Fibroblast of lung (primary cell): ENCODE data around the gene FRMD4A. TPM values are rescaled to one million over a fixed set of nuclear protein-coding genes. Genes with fewer than 3 reads are reported as not detected.

Source experiments
- DNase-seq, 2 donors: peaks; one replicate each; pipeline versions ENCODE4 v3.0.0 to v3.0.0-alpha.2; 2010; ENCODE audit warnings: low read depth in 2 of 2
- H2AFZ ChIP-seq: 2 replicates; pipeline ENCODE4 v1.5.1; 2012; ENCODE audit warnings: low read length, control low read depth, inconsistent platforms
- H3K27ac ChIP-seq: 2 replicates; pipeline ENCODE4 v1.5.1; 2011; ENCODE audit warnings: low read length, control low read depth; ENCODE audit not compliant: insufficient read depth
- H3K27me3 ChIP-seq: 2 replicates; pipeline ENCODE4 v1.5.1; 2011; ENCODE audit warnings: mild to moderate bottlenecking, low read length; ENCODE audit not compliant: control insufficient read depth, insufficient read depth
- H3K36me3 ChIP-seq: 2 replicates; pipeline ENCODE4 v1.5.1; 2011; ENCODE audit warnings: low read length; ENCODE audit not compliant: control insufficient read depth, insufficient read depth
- H3K4me1 ChIP-seq: 2 replicates; pipeline ENCODE4 v1.5.1; 2011; ENCODE audit warnings: low read length; ENCODE audit not compliant: control insufficient read depth, insufficient read depth; ENCODE audit errors: extremely low read depth
- H3K4me2 ChIP-seq: 2 replicates; pipeline ENCODE4 v1.5.1; 2011; ENCODE audit warnings: low read length, control low read depth; ENCODE audit not compliant: insufficient read depth; ENCODE audit errors: extremely low read depth
- H3K4me3 ChIP-seq, 4 experiments: fragments of 200-600 bp in 1 of 4; sonication (generic) in 1 of 4; replicated peaks in 1 of 4; 2 replicates each; pipeline ENCODE4 v1.5.1; 2011 to 2016; ENCODE audit warnings: low read length in 4 of 4, low read depth in 3 of 4, mild to moderate bottlenecking in 3 of 4, control low read depth in 2 of 4, inconsistent platforms in 1 of 4, mixed read lengths in 1 of 4; ENCODE audit not compliant: insufficient read depth in 1 of 4; ENCODE audit errors: control extremely low read depth in 1 of 4
- H3K79me2 ChIP-seq: 2 replicates; pipeline ENCODE4 v1.5.1; 2012; ENCODE audit warnings: mild to moderate bottlenecking, low read length, inconsistent platforms; ENCODE audit not compliant: control insufficient read depth, insufficient read depth
- H3K9ac ChIP-seq: 2 replicates; pipeline ENCODE4 v1.5.1; 2011; ENCODE audit warnings: mild to moderate bottlenecking, low read length, control low read depth; ENCODE audit not compliant: insufficient read depth
- H3K9me3 ChIP-seq: 2 replicates; pipeline ENCODE4 v1.5.1; 2012; ENCODE audit warnings: low read depth, low read length; ENCODE audit not compliant: control insufficient read depth, insufficient read depth
- H4K20me1 ChIP-seq: 2 replicates; pipeline ENCODE4 v1.5.1; 2011; ENCODE audit warnings: low read length; ENCODE audit not compliant: control insufficient read depth, insufficient read depth; ENCODE audit errors: extremely low read depth
- EZH2 ChIP-seq: IDR thresholded peaks from 2 replicates; pipeline ENCODE4 v1.5.1; 2012; ENCODE audit warnings: low read length, control low read depth, mild to moderate bottlenecking; ENCODE audit errors: missing control alignments
- polyA plus RNA-seq, 2 donors: library from polyadenylated mRNA; depleted of rRNA in 1 of 2; stranded (reverse) in 1 of 2; unstranded in 1 of 2; fragments of >200 nt; gene quantifications; 2 replicates each; pipeline ENCODE4 v1.2.1, GENCODE V29; 2011 to 2012; ENCODE audit warnings: missing spikeins in 1 of 2
- total RNA-seq: library from RNA; depleted of rRNA; stranded (reverse); fragments of >200 nt; gene quantifications from 2 replicates; pipeline ENCODE4 v1.2.1, GENCODE V29; 2014
- TF ChIP-seq, protein P1 (sequence below), 2 donors: IDR thresholded peaks in 1 of 2; conservative IDR thresholded peaks in 1 of 2; 1 replicate in 1 of 2; 2 replicates in 1 of 2; pipeline ENCODE4 v1.5.1; 2011 to 2012; ENCODE audit warnings: low read length in 2 of 2, control low read depth in 1 of 2, inconsistent platforms in 1 of 2, low read depth in 1 of 2, mild to moderate bottlenecking in 1 of 2

Gene FRMD4A
- total and polyA plus RNA-seq, 2 donors (not counting 1 experiment from before 2014, with no cell fraction given) = 26.9 to 63.6 TPM

DNA sequence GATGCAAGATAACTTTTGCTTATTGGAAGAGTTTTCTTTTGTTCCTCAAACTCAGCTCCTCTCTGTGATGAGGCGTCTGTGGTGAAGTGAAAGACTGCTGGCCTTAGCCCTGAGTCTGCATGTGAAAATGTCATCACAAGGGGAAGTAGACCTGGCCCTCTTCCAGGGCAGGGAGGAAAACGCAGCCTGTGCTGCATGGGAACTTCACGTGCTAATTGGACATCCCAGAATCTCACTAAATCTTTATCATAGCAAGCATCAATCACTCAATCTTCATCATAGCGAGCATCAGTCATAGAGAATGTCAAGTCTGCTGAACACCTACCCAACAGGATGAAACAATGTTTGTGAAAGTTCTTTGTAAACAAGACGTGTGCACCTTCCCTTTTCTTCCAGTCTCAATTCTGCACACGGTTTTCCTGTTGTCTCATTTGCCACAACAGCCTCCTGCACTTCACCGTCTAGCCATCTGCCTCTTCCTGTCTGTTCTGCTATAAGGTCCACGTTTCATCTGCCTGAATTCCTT is 314.6 kb downstream of the FRMD4A start:
- Histone ChIP-seq H3K4me3 (no peak overlapping the region), H4K20me1 (no peaks in the 10 kb centered on the region), H3K36me3 (no peaks in the 10 kb centered on the region), H3K9ac (no peak overlapping the region), H3K4me2 (no peak overlapping the region), H2AFZ (no peak overlapping the region), H3K27me3 (peaks cover 3% of the 10 kb centered on the region), H3K79me2 (no peaks in the 10 kb centered on the region), H3K4me1 (no peaks in the 10 kb centered on the region), H3K27ac (no peak overlapping the region), H3K9me3 (no peaks in the 10 kb centered on the region)
- TF ChIP-seq, protein P1, sequence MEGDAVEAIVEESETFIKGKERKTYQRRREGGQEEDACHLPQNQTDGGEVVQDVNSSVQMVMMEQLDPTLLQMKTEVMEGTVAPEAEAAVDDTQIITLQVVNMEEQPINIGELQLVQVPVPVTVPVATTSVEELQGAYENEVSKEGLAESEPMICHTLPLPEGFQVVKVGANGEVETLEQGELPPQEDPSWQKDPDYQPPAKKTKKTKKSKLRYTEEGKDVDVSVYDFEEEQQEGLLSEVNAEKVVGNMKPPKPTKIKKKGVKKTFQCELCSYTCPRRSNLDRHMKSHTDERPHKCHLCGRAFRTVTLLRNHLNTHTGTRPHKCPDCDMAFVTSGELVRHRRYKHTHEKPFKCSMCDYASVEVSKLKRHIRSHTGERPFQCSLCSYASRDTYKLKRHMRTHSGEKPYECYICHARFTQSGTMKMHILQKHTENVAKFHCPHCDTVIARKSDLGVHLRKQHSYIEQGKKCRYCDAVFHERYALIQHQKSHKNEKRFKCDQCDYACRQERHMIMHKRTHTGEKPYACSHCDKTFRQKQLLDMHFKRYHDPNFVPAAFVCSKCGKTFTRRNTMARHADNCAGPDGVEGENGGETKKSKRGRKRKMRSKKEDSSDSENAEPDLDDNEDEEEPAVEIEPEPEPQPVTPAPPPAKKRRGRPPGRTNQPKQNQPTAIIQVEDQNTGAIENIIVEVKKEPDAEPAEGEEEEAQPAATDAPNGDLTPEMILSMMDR (conservative IDR thresholded peaks at IDR 0.05 in 1 of 2, IDR thresholded peaks at IDR 0.05 in 1 of 2; ENCODE audit: low read depth in 1 of 2, low read length in 2 of 2) = no peak
- no peak for TF ChIP-seq EZH2
- peak; percentile 40 for DNase-seq

DNA sequence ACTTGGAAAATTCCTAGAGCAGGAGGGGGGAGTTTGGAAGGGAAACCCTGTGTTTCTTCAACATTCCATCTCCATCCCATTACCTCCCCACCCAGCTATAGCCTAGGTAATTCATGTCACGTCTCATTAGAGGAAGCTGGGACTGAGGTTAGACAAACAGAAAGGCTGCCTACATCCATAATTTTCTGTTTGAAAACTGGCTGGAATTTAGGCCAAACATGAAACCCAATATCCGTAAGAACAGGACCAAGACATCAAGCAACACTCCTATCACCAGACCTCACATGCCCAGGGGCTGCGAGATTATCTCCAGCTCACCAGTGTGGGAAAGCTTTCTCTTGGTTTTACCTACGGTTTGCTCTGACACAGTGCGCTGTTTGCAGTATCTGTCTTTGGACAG is 316.3 kb downstream of the FRMD4A start:
- TF ChIP-seq, protein P1 (conservative IDR thresholded peaks at IDR 0.05 in 1 of 2, IDR thresholded peaks at IDR 0.05 in 1 of 2; ENCODE audit: low read depth in 1 of 2, low read length in 2 of 2) = no peak
- TF ChIP-seq EZH2 = no peak
- peak in 1 of 2 donors; percentile 18 for DNase-seq
- H3K27ac ChIP-seq = no peak overlapping the region
- H3K27me3 ChIP-seq = peaks cover 3% of the 10 kb centered on the region
- no peaks in the 10 kb centered on the region for H3K36me3 ChIP-seq
- no peak overlapping the region for H3K4me2 ChIP-seq
- H4K20me1 ChIP-seq = no peaks in the 10 kb centered on the region
- no peaks in the 10 kb centered on the region for H3K79me2 ChIP-seq
- peaks cover 7% of the 10 kb centered on the region for H3K4me1 ChIP-seq
- H3K9me3 ChIP-seq = no peaks in the 10 kb centered on the region
- H3K9ac ChIP-seq = no peak overlapping the region
- no peak overlapping the region for H2AFZ ChIP-seq
- no peak overlapping the region for H3K4me3 ChIP-seq

DNA sequence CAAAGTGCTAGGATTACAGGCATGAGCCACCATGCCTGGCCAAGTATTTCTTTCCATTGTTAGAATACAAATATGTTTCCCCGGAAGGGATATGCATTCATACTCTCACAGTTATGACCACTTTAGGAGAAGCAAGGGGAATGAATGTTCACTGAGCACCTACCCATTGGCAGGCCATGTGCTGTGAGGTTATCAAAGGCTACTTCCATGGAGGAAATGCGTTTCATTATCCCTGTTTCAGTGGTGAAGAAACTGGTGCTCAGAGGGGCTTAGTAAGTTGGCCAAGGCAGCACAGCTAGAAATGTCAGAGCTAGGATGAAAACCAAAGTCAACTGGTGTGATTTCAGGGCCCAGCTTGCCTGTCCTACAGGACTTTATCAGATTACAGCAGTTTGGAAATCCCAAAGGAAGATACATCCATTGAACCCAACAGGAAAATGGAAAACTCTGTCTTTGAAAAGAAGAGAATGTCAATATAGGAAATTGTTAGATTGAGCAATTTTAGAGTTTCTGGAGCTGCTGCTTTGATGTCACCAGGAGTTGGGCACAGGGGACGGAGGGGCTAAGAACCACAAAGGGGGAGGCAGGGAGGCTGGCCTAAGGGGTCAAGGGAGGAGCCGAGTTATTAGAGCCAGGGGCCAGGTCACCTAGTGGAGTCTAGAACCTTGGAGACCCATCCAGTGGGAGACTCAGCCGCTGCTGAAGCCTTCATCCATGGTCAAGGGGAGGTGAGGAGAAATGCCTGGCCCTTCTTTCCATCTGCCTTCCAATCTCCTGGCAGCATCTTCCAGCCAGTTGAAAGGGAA is 319.8 kb downstream of the FRMD4A start:
- Histone ChIP-seq H3K9me3 (no peaks in the 10 kb centered on the region), H3K36me3 (no peaks in the 10 kb centered on the region), H3K4me3 (no peak overlapping the region), H3K27ac (no peak overlapping the region), H2AFZ (no peak overlapping the region), H3K4me2 (peak overlapping the region; percentile 0), H3K9ac (no peak overlapping the region), H4K20me1 (no peaks in the 10 kb centered on the region), H3K4me1 (peaks cover 10% of the 10 kb centered on the region), H3K79me2 (no peaks in the 10 kb centered on the region), H3K27me3 (peaks cover 3% of the 10 kb centered on the region)
- TF ChIP-seq EZH2 = no peak
- TF ChIP-seq, protein P1 (conservative IDR thresholded peaks at IDR 0.05 in 1 of 2, IDR thresholded peaks at IDR 0.05 in 1 of 2; ENCODE audit: low read depth in 1 of 2, low read length in 2 of 2) = no peak
- DNase-seq = no peak
